ENCODE data around the gene GSC2.

Gene GSC2

GRCh38 chr22:19143967-19144400 lies 6.1 kb downstream of the GSC2 start:
- peak overlapping the region; percentile 76 for H3K4me3 ChIP-seq (ENCODE audit: low read depth, low read length)
- DNase-seq (ENCODE audit: low read depth): no peak
- TF ChIP-seq, protein P1, sequence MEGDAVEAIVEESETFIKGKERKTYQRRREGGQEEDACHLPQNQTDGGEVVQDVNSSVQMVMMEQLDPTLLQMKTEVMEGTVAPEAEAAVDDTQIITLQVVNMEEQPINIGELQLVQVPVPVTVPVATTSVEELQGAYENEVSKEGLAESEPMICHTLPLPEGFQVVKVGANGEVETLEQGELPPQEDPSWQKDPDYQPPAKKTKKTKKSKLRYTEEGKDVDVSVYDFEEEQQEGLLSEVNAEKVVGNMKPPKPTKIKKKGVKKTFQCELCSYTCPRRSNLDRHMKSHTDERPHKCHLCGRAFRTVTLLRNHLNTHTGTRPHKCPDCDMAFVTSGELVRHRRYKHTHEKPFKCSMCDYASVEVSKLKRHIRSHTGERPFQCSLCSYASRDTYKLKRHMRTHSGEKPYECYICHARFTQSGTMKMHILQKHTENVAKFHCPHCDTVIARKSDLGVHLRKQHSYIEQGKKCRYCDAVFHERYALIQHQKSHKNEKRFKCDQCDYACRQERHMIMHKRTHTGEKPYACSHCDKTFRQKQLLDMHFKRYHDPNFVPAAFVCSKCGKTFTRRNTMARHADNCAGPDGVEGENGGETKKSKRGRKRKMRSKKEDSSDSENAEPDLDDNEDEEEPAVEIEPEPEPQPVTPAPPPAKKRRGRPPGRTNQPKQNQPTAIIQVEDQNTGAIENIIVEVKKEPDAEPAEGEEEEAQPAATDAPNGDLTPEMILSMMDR (IDR thresholded peaks at IDR 0.05; ENCODE audit: low read depth, low read length, missing control alignments): no peak
- in situ Hi-C loops (cut with HindIII; ENCODE audit: low sequenced_read_pairs): no loop called here

GRCh38 chr22:19143212-19143611 lies 6.9 kb downstream of the GSC2 start:
- TF ChIP-seq, protein P1 (IDR thresholded peaks at IDR 0.05; ENCODE audit: low read depth, low read length, missing control alignments): no peak
- in situ Hi-C loops (cut with HindIII; ENCODE audit: low sequenced_read_pairs): no loop called here
- no peak overlapping the region for H3K4me3 ChIP-seq (ENCODE audit: low read depth, low read length)
- no peak for DNase-seq (ENCODE audit: low read depth)

- in situ Hi-C loops (cut with HindIII; ENCODE audit: low sequenced_read_pairs): no loop called here
- TF ChIP-seq, protein P1 (IDR thresholded peaks at IDR 0.05; ENCODE audit: low read depth, low read length, missing control alignments): no peak
- no peak overlapping the region for H3K4me3 ChIP-seq (ENCODE audit: low read depth, low read length)
- no peak for DNase-seq (ENCODE audit: low read depth)
Observed at GRCh38 chr22:19142394-19142793, 7.7 kb downstream of the GSC2 start.

- no peak for DNase-seq (ENCODE audit: low read depth)
- no peak overlapping the region for H3K4me3 ChIP-seq (ENCODE audit: low read depth, low read length)
- TF ChIP-seq, protein P1 (IDR thresholded peaks at IDR 0.05; ENCODE audit: low read depth, low read length, missing control alignments): no peak
- in situ Hi-C loops (cut with HindIII; ENCODE audit: low sequenced_read_pairs): no loop called here
Observed at GRCh38 chr22:19139974-19140373, 10.1 kb downstream of the GSC2 start.

- DNase-seq (ENCODE audit: low read depth): no peak
- in situ Hi-C loops (cut with HindIII; ENCODE audit: low sequenced_read_pairs): no loop called here
- H3K4me3 ChIP-seq (ENCODE audit: low read depth, low read length): no peak overlapping the region
- TF ChIP-seq, protein P1 (IDR thresholded peaks at IDR 0.05; ENCODE audit: low read depth, low read length, missing control alignments): no peak
Observed at GRCh38 chr22:19139001-19139356, 11.1 kb downstream of the GSC2 start.

DNA sequence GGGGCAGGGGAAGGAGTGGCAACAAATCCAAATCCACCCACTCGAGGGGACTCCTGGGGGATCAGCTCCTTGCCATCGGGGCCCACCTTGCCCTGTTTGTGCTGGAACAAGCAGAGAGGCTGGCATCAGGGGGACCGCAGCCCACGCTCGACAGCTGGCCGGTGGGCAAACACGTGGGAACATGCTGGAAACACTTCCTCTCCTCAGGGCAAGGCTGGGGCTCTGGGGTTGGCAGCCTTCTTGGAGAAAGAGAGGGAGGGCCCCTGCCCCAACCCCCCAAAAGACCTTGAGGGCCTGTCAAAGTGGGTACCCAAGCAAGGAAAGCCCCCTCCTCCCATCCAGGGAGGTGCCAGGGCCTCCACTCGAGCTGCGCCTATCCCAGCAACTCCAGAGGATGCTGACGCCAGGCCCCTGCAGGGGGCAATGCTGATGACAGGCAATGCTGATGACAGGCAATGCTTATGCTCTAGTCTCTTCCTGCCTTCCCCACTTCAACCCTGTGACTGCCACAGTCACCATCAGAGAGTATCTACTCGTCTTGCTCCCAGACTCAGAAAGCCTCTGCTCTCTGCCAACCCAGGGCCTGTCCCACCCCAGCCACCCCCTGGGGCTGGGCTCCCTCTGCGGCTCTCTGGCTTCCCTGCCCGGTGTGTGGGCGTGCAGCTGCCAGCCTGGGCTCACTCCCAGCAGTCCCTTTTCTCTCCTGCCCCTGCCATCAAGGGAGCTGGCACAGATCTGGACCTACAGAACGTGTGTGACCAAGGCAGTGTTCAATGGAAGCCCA lies 11.7 kb downstream of the GSC2 start:
- TF ChIP-seq, protein P1 (IDR thresholded peaks at IDR 0.05; ENCODE audit: low read depth, low read length, missing control alignments): no peak
- no peak for DNase-seq (ENCODE audit: low read depth)
- H3K4me3 ChIP-seq (ENCODE audit: low read depth, low read length): no peak overlapping the region
- in situ Hi-C loops (cut with HindIII; ENCODE audit: low sequenced_read_pairs): no loop called here

Data from astrocyte of the cerebellum (primary cell).